HepG2 (cell line): ENCODE results near the gene KTN1. TPM values are rescaled to one million over a fixed set of nuclear protein-coding genes. Genes with fewer than 3 reads are reported as not detected.

ENCODE experiments used
- ADNP ChIP-seq: sonication (generic); formaldehyde crosslinking; IDR thresholded peaks from 2 replicates; pipeline ENCODE4 v1.4.0; 2020; ENCODE audit warnings: missing genetic modification reagents
- CCDC6 ChIP-seq: sonication (generic); formaldehyde crosslinking; IDR thresholded peaks from 2 replicates; pipeline ENCODE4 v1.8.1; 2022; ENCODE audit warnings: mild to moderate bottlenecking, missing genetic modification reagents, moderate library complexity
- FOSL2 ChIP-seq: sonication (generic); formaldehyde crosslinking; IDR thresholded peaks from 2 replicates; pipeline ENCODE4 v1.4.0; 2020; ENCODE audit warnings: missing genetic modification reagents
- HNRNPUL1 ChIP-seq: fragments of 200-400 bp; formaldehyde crosslinking; IDR thresholded peaks from 2 replicates; pipeline ENCODE4 v1.6.1; 2017; ENCODE audit warnings: low read depth, mild to moderate bottlenecking, low read length, moderate library complexity
- MIER2 ChIP-seq: IDR thresholded peaks from 2 replicates; pipeline ENCODE4 v1.6.1; 2016; ENCODE audit warnings: missing biosample characterization, missing genetic modification reagents
- NCOA2 ChIP-seq: sonication (generic); formaldehyde crosslinking; IDR thresholded peaks from 2 replicates; pipeline ENCODE4 v1.8.0; 2022; ENCODE audit warnings: inconsistent platforms
- NR2F2 ChIP-seq: IDR thresholded peaks from 2 replicates; pipeline ENCODE4 v1.6.1; 2012; ENCODE audit warnings: low read depth, inconsistent platforms, borderline replicate concordance
- SALL1 ChIP-seq: sonication (generic); formaldehyde crosslinking; IDR thresholded peaks from 2 replicates; pipeline ENCODE4 v1.8.0; 2022; ENCODE audit warnings: mild to moderate bottlenecking, missing genetic modification reagents
- SP2 ChIP-seq: sonication (generic); formaldehyde crosslinking; IDR thresholded peaks from 2 replicates; pipeline ENCODE4 v1.5.1; 2020; ENCODE audit warnings: mild to moderate bottlenecking, missing genetic modification reagents
- STAG1 ChIP-seq: sonication (generic); formaldehyde crosslinking; IDR thresholded peaks from 2 replicates; pipeline ENCODE4 v1.4.0; 2020; ENCODE audit warnings: missing genetic modification reagents
- TAF1 ChIP-seq: sonication (generic); formaldehyde crosslinking; IDR thresholded peaks from 2 replicates; pipeline ENCODE4 v1.4.0; 2020; ENCODE audit warnings: missing genetic modification reagents
- TBL1XR1 ChIP-seq: fragments of 150-350 bp; IDR thresholded peaks from 2 replicates; pipeline ENCODE4 v1.6.1; 2014; ENCODE audit warnings: borderline replicate concordance, low read length; ENCODE audit not compliant: partially characterized antibody
- ZFY ChIP-seq: sonication (generic); formaldehyde crosslinking; IDR thresholded peaks from 2 replicates; pipeline ENCODE4 v1.4.0; 2020; ENCODE audit warnings: missing genetic modification reagents
- ZNF225 ChIP-seq: sonication (generic); formaldehyde crosslinking; IDR thresholded peaks from 2 replicates; pipeline ENCODE4 v1.4.0; 2020; ENCODE audit warnings: mild to moderate bottlenecking, missing genetic modification reagents
- ZNF33A ChIP-seq: sonication (generic); formaldehyde crosslinking; IDR thresholded peaks from 2 replicates; pipeline ENCODE4 v1.5.1; 2020; ENCODE audit warnings: missing genetic modification reagents, mild to moderate bottlenecking, moderate library complexity, borderline replicate concordance
- ZNF788 ChIP-seq: sonication (generic); formaldehyde crosslinking; IDR thresholded peaks from 2 replicates; pipeline ENCODE4 v1.5.0; 2020; ENCODE audit warnings: mild to moderate bottlenecking, missing genetic modification reagents, borderline replicate concordance
- ZNF883 ChIP-seq: sonication (generic); formaldehyde crosslinking; IDR thresholded peaks from 2 replicates; pipeline ENCODE4 v1.5.1; 2020; ENCODE audit warnings: mild to moderate bottlenecking, missing genetic modification reagents; ENCODE audit errors: not compliant biosample characterization
- ZSCAN9 ChIP-seq: IDR thresholded peaks from 2 replicates; pipeline ENCODE4 v1.6.1; 2016; ENCODE audit warnings: borderline replicate concordance
- polyA plus RNA-seq, 8 experiments: library from polyadenylated mRNA; depleted of rRNA in 3 of 8; stranded (reverse) in 7 of 8; unstranded in 1 of 8; fragments of >200 nt; fragmentation: Illumina TruSeq in 4 of 8; extraction: Trizol in 4 of 8; gene quantifications; 2 replicates each; pipeline versions ENCODE4 v1.2.1 to v1.2.3, GENCODE V29; 2011 to 2016; ENCODE audit warnings: low read depth in 4 of 8, missing spikeins in 1 of 8, mixed read lengths in 1 of 8; ENCODE audit not compliant: insufficient read depth in 1 of 8
- total RNA-seq, 5 experiments: library from RNA; depleted of rRNA; stranded (reverse); fragments of >200 nt; fragmentation: Illumina TruSeq; extraction: Trizol; gene quantifications; 2 replicates each; pipeline ENCODE4 v1.2.3, GENCODE V29; 2016; ENCODE audit warnings: low read depth in 1 of 5
- TF ChIP-seq, protein P1 (sequence below), 2 experiments: sonication (generic) in 1 of 2; formaldehyde crosslinking in 1 of 2; IDR thresholded peaks; 2 replicates each; pipeline versions ENCODE4 v1.4.0 to v1.6.1; 2016 to 2020; ENCODE audit warnings: borderline replicate concordance in 1 of 2, low read depth in 1 of 2, mild to moderate bottlenecking in 1 of 2, missing genetic modification reagents in 1 of 2
- TF ChIP-seq, protein P2 (sequence below): sonication (generic); formaldehyde crosslinking; conservative IDR thresholded peaks from 2 replicates; pipeline ENCODE4 v1.4.0; 2020; ENCODE audit warnings: missing genetic modification reagents
- TF ChIP-seq, protein P3 (sequence below): sonication (generic); formaldehyde crosslinking; IDR thresholded peaks from 2 replicates; pipeline ENCODE4 v1.5.1; 2020; ENCODE audit warnings: mild to moderate bottlenecking, missing genetic modification reagents, moderate library complexity
- TF ChIP-seq, protein P4 (sequence below): IDR thresholded peaks from 2 replicates; pipeline ENCODE4 v1.6.1; 2016; ENCODE audit warnings: low read depth, control low read depth

KTN1 gene
- total and polyA plus RNA-seq, 2 of the 13 experiments (the other 11 are each of a cell fraction or from before 2014, with no cell fraction given) = 60.6 to 169 TPM

DNA sequence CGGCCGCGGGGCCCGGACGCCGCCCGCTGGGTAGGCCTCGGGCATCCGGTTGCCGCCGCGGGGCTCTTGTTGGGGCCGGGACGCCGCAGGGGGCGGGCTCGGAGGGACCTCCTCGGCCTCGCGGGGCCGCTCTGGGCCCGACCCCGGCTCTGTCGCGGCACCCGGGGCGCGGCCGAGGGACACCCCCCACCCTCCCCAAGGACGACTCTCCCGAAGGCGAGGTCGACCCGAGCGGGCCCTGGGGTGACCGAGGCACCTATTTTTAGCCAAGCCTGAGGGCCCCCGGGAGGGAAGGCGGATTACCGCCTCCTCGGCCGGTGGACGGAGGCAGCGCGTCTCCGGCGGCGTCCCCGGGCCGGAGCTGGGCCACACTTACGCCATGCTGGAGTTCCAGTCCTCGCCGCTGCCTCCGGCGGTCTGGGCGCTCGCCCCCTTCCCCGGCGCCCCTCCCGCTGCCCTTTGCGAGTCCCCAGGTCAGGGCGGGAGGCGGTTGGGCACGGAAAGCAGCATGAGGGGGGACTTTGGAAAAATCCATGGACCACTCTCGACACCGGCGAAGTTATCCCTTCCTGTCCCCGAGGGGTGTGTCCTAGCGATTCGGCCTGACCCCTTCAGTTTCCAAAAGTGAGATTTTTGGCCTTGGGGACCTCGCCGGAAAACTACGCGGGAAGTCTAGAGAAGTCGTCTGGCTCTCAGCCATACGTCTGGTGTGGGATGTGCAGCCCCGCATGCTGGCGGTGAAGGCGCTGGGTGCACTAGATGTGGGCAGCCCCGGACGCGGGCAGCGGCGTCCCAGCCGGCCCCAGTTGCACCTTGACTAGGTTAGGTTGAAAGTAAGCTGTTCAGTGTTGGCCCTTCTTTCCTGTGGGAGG lies 699 bp downstream of the KTN1 start (continued):
- TF ChIP-seq, protein P1, sequence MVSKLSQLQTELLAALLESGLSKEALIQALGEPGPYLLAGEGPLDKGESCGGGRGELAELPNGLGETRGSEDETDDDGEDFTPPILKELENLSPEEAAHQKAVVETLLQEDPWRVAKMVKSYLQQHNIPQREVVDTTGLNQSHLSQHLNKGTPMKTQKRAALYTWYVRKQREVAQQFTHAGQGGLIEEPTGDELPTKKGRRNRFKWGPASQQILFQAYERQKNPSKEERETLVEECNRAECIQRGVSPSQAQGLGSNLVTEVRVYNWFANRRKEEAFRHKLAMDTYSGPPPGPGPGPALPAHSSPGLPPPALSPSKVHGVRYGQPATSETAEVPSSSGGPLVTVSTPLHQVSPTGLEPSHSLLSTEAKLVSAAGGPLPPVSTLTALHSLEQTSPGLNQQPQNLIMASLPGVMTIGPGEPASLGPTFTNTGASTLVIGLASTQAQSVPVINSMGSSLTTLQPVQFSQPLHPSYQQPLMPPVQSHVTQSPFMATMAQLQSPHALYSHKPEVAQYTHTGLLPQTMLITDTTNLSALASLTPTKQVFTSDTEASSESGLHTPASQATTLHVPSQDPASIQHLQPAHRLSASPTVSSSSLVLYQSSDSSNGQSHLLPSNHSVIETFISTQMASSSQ (IDR thresholded peaks at IDR 0.05; ENCODE audit: low read depth) = no peak
- TF ChIP-seq, protein P1 (CRISPR knock-in tag; IDR thresholded peaks at IDR 0.05; ENCODE audit: borderline replicate concordance) = no peak
- TF ChIP-seq FOSL2 (CRISPR knock-in tag) = no peak
- TF ChIP-seq, protein P2, sequence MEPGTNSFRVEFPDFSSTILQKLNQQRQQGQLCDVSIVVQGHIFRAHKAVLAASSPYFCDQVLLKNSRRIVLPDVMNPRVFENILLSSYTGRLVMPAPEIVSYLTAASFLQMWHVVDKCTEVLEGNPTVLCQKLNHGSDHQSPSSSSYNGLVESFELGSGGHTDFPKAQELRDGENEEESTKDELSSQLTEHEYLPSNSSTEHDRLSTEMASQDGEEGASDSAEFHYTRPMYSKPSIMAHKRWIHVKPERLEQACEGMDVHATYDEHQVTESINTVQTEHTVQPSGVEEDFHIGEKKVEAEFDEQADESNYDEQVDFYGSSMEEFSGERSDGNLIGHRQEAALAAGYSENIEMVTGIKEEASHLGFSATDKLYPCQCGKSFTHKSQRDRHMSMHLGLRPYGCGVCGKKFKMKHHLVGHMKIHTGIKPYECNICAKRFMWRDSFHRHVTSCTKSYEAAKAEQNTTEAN (CRISPR knock-in tag) = no peak
- TF ChIP-seq ZNF33A (CRISPR knock-in tag) = no peak
- no peak for TF ChIP-seq TBL1XR1
- peak; percentile 30; the same call in 1 of the 2 replicates for TF ChIP-seq ZNF788 (CRISPR knock-in tag)
- no peak for TF ChIP-seq HNRNPUL1
- no peak for TF ChIP-seq NCOA2 (CRISPR knock-in tag)
- TF ChIP-seq SP2 = 0 out of 2 replicates have a peak, but pooled peaks have one; percentile 34
- TF ChIP-seq MIER2 = no peak
- TF ChIP-seq ZFY (CRISPR knock-in tag) = peak; percentile 54
- 0 out of 2 replicates have a peak, but pooled peaks have one; percentile 29 for TF ChIP-seq TAF1 (CRISPR knock-in tag)
- no peak for TF ChIP-seq ZSCAN9
- no peak for TF ChIP-seq ADNP
- TF ChIP-seq SALL1 (CRISPR knock-in tag) = peak; percentile 47
- no peak for TF ChIP-seq NR2F2
- TF ChIP-seq, protein P3, sequence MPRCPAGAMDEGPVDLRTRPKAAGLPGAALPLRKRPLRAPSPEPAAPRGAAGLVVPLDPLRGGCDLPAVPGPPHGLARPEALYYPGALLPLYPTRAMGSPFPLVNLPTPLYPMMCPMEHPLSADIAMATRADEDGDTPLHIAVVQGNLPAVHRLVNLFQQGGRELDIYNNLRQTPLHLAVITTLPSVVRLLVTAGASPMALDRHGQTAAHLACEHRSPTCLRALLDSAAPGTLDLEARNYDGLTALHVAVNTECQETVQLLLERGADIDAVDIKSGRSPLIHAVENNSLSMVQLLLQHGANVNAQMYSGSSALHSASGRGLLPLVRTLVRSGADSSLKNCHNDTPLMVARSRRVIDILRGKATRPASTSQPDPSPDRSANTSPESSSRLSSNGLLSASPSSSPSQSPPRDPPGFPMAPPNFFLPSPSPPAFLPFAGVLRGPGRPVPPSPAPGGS (CRISPR knock-in tag) = 0 out of 2 replicates have a peak, but pooled peaks have one; percentile 44
- TF ChIP-seq STAG1 (CRISPR knock-in tag) = no peak
- TF ChIP-seq, protein P4, sequence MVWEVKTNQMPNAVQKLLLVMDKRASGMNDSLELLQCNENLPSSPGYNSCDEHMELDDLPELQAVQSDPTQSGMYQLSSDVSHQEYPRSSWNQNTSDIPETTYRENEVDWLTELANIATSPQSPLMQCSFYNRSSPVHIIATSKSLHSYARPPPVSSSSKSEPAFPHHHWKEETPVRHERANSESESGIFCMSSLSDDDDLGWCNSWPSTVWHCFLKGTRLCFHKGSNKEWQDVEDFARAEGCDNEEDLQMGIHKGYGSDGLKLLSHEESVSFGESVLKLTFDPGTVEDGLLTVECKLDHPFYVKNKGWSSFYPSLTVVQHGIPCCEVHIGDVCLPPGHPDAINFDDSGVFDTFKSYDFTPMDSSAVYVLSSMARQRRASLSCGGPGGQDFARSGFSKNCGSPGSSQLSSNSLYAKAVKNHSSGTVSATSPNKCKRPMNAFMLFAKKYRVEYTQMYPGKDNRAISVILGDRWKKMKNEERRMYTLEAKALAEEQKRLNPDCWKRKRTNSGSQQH (CRISPR knock-in tag) = no peak
- TF ChIP-seq ZNF225 = no peak
- no peak for TF ChIP-seq CCDC6
- peak; percentile 38 for TF ChIP-seq ZNF883 (CRISPR knock-in tag)
